Nephron progenitor cell (in vitro differentiated cells): ENCODE measurements around the gene NRSN2.
A peak's percentile ranks its signal among the peaks of the same experiment; 100 is the strongest.

Experiments
- DNase-seq: peaks from one replicate; pipeline ENCODE4 v3.0.0; 2021
- H3K27ac Mint-ChIP-seq: 2 replicates; pipeline ENCODE4 v1.8.0; 2021; ENCODE audit warnings: mild to moderate bottlenecking, moderate library complexity, mixed read lengths
- H3K27me3 Mint-ChIP-seq: 2 replicates; pipeline ENCODE4 v1.8.0; 2021; ENCODE audit warnings: mild to moderate bottlenecking, low read depth, mixed read lengths; ENCODE audit not compliant: poor library complexity
- H3K36me3 Mint-ChIP-seq: 2 replicates; pipeline ENCODE4 v1.8.0; 2021; ENCODE audit warnings: low read depth, mixed read lengths
- H3K4me1 Mint-ChIP-seq: 2 replicates; pipeline ENCODE4 v1.8.0; 2021; ENCODE audit warnings: mixed read lengths
- H3K4me3 Mint-ChIP-seq: 2 replicates; pipeline ENCODE4 v1.8.0; 2021; ENCODE audit warnings: mild to moderate bottlenecking, moderate library complexity, mixed read lengths
- H3K9me3 Mint-ChIP-seq: 2 replicates; pipeline ENCODE4 v1.8.0; 2021; ENCODE audit warnings: mild to moderate bottlenecking, moderate library complexity, mixed read lengths
- TF ChIP-seq, protein P1 (sequence below): fragments of 200-600 bp; sonication (generic); IDR thresholded peaks from 2 replicates; pipeline ENCODE4 v1.5.0; 2021; ENCODE audit warnings: antibody characterized with exemption

Gene NRSN2

DNA sequence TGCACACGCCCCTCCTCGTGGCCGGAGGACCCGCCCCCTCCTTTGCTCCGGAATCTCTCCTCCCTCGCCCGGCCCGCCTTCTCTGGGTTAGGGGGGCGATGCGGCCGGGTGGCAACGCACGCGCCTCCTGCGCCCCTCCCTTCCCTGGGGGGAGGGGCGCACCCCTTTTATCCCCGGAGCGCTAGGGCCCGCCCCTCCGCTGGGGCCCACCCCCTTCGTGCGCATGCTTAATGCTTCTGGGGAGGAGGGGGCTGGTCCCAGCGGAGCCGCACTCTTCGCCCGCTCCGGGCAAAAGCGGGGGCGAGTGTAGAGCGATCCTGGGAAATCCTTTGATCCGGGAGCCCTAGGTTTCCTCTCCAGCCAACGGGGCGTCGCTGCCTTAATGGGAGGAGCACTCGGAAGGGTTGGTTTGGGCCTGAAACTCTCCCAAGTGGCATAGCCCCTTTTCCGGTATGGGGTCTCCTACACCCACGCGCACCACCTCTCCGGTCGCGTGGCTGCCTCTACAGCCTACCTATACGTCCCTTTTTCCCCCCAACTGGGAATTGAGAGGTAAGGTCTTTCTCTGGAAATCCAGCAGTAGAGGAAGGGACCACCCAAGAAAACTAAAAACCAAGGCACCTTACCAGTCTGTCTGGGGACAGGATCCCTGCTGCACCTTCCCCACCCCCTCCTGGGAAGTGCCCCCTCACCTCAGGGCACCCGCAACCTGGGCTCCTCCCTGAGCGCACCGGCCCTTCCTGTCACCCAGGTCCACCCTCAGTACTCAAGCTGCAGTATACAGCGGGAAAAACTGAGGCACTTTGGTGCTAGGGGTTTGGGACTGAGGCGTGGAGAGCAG is 19.5 kb upstream of the NRSN2 start:
- Mint-ChIP-seq H3K4me1 (peaks cover 53% of the 10 kb centered on the region), H3K9me3 (no peaks in the 10 kb centered on the region), H3K27ac (no peak overlapping the region), H3K27me3 (peaks cover 3% of the 10 kb centered on the region), H3K36me3 (peaks cover 21% of the 10 kb centered on the region), H3K4me3 (peak overlapping the region; percentile 93)
- TF ChIP-seq, protein P1, sequence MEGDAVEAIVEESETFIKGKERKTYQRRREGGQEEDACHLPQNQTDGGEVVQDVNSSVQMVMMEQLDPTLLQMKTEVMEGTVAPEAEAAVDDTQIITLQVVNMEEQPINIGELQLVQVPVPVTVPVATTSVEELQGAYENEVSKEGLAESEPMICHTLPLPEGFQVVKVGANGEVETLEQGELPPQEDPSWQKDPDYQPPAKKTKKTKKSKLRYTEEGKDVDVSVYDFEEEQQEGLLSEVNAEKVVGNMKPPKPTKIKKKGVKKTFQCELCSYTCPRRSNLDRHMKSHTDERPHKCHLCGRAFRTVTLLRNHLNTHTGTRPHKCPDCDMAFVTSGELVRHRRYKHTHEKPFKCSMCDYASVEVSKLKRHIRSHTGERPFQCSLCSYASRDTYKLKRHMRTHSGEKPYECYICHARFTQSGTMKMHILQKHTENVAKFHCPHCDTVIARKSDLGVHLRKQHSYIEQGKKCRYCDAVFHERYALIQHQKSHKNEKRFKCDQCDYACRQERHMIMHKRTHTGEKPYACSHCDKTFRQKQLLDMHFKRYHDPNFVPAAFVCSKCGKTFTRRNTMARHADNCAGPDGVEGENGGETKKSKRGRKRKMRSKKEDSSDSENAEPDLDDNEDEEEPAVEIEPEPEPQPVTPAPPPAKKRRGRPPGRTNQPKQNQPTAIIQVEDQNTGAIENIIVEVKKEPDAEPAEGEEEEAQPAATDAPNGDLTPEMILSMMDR, result no peak
- DNase-seq, result peak; percentile 92

DNA sequence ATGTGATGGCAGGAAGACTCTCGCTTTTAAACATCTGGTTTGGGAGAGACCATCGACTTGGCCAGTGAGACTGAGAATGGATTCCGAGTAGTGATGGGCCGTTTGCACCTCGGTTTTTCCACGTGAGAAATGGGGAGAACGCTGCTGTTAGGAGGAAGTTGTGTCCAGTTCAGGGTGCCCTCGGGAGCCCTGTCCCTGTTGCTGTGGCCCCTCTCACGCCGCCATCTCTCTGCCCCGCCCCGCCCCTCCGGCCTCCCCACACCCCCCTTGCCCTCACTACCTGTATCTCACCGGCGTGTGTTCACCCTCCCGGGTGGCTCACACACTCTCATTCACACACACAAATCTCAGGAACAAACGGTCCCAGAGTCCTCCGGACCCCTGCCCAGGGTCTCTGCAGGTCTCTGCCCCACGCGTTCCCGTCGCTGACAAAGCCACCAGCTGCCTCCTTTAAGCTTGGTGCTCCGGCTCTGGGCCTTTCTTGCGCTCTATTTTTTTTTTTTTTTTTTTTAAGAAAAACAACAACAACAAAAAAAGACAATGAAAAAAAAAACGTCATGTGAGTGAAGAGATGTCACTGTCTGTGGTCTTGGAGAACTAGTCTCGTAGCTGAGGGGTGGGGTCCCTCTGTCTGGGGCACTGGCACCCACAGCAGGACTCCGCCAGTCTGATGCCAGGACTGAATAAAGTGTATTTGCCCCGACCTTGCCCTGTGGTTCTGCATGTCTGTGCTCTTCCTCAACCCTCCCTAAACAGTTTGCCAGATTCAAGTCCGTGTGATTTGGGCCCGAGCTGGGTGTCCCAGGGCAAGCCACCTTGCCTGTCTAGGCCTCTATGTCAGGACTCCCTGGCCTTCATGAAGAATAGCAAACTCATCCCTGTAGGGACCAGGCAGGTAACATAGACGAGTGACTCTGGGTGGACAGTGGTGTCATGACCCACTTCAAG is 18.6 kb upstream of the NRSN2 start:
- no peaks in the 10 kb centered on the region for H3K9me3 Mint-ChIP-seq
- peak overlapping the region; percentile 47 for H3K27ac Mint-ChIP-seq
- H3K36me3 Mint-ChIP-seq, result peaks cover 27% of the 10 kb centered on the region
- no peak for DNase-seq
- peaks cover 3% of the 10 kb centered on the region for H3K27me3 Mint-ChIP-seq
- TF ChIP-seq, protein P1, result no peak
- peaks cover 46% of the 10 kb centered on the region for H3K4me1 Mint-ChIP-seq
- H3K4me3 Mint-ChIP-seq, result peak overlapping the region; percentile 93

DNA sequence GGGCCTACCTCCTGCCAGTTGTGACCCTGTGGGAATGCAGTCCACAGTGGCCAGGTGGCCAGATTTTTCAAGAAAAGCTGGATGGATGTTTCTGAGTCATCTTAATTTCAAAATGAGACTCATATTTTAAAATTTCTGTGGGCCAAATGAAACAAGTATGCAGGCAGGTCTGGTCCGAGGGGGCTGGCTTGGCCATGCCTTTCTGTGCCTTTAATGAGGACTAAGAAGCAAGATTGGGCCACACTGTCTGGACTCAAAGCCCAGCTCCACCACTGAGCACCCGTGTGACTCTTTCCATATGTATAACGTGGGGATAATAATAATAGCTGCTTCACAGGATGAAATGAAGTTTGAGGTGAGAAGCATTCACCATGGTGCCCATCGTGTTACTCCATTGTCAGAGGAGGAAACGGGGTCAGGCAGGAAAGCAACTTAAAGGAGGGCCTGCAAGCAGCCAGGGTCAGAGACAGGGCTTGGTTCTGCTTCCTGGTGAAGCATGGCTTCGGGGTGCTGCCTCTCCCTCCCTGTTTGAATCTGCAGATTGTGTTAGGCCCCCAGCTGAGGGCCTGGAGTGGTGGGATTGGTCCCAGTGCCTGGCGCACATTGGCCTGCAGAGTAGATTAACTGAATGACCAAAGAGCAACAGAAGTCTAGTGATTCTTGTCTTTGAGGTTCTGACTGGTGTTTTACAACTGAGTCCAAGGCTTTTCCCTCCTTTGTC is 17.8 kb upstream of the NRSN2 start:
- peaks cover 33% of the 10 kb centered on the region for H3K36me3 Mint-ChIP-seq
- peak overlapping the region; percentile 92 for H3K27ac Mint-ChIP-seq
- DNase-seq, result no peak
- peak overlapping the region; percentile 93 for H3K4me3 Mint-ChIP-seq
- no peaks in the 10 kb centered on the region for H3K27me3 Mint-ChIP-seq
- H3K9me3 Mint-ChIP-seq, result no peaks in the 10 kb centered on the region
- TF ChIP-seq, protein P1, result no peak
- peaks cover 40% of the 10 kb centered on the region for H3K4me1 Mint-ChIP-seq

DNA sequence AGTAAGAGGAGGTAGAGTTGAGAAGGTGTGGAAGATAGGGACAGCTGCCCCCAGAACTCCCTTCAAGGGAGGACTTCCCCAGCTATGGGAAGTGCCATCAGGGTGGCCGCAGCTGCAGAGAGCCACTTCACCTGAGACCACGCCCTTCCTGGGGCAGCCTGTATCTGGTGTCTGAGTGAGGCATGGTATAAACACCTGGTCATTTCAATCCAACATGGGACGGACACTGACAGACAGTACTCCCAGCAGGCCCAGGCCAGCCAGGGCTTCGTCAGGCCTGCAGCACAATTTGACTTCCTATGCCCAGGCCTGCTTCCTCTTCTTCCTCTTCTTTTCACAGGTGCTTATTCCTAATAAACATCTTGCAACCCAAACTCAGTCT is 17.1 kb upstream of the NRSN2 start:
- peak overlapping the region; percentile 93 for H3K4me3 Mint-ChIP-seq
- DNase-seq, result no peak
- peaks cover 40% of the 10 kb centered on the region for H3K4me1 Mint-ChIP-seq
- H3K27me3 Mint-ChIP-seq, result no peaks in the 10 kb centered on the region
- H3K27ac Mint-ChIP-seq, result peak overlapping the region; percentile 98
- H3K9me3 Mint-ChIP-seq, result no peaks in the 10 kb centered on the region
- TF ChIP-seq, protein P1, result no peak
- peaks cover 39% of the 10 kb centered on the region for H3K36me3 Mint-ChIP-seq

DNA sequence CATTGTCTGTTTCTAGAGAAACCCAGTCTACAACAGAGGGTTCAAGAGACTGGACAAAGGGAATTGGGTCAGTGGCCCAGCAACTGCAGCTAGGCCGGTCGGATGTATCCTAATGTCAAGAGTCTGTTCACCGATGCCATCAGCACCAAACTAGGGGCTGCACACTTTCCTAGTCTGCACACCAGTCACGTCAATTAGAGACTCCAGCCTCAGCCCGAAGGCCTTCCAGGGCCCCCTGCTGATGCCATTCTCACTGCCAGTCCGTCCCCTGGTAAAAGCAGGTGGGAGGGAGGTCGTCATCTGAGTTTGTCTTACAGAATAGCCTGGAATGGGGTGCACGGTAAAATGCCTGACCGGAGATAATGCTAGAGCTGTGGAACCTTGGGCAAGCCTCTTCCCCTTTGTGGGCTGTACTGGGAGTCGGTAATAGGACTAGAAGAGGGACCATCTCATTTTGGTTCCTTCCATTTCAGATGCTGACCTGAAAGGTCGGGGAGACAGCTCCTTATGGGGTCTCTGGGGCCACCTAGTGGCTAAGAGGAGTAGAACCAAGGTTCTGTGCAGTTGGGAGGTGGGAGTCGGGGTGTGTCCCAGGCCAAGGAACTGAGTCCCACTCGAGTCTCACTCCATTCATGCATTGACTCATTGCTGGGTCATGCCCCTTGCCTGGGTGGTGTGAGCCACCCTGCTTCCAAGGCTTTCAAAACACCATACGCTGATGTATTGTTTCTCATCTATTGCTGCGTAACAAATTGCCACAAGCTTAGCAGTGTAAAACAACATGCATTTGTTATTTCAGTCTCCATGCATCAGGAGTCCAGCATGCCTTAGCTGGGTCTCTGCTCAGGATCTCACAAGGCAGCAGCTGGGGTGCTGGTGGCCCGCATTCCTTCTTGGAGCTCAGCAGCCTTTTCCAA is 16.4 kb upstream of the NRSN2 start:
- Mint-ChIP-seq H3K4me1 (peaks cover 40% of the 10 kb centered on the region), H3K36me3 (peaks cover 43% of the 10 kb centered on the region), H3K27me3 (no peaks in the 10 kb centered on the region), H3K4me3 (peak overlapping the region; percentile 93), H3K27ac (peak overlapping the region; percentile 98), H3K9me3 (no peaks in the 10 kb centered on the region)
- peak; percentile 58 for DNase-seq
- TF ChIP-seq, protein P1, result peak; percentile 84
